ENCODE data around the gene LDLRAD2.
"Not testable (repeated sequence)": the region's sequence is repeated elsewhere in the genome, so short reads cannot be mapped to it uniquely, and the experiment has no call there.

LDLRAD2 gene

DNA sequence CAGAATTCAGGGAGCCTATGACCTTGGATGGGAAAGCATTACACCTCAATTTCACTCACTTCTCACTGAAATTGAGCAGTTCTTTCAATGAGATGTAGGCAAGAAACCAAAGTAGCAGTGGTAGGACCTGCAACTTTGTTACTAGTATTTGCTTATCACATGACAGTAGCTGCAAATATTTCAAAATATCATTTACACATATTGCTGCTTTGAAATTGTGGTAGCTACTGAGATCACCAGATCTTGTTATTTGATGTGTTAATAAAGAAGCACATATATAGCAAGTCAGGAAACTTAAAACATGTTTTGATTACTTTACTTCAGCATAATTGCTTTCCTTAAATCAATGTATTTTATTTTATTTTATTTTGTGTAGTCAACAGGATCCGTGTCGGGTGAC lies 12.9 kb downstream of the LDLRAD2 start:
- DNase-seq (ENCODE audit: low spot score): no peak

DNA sequence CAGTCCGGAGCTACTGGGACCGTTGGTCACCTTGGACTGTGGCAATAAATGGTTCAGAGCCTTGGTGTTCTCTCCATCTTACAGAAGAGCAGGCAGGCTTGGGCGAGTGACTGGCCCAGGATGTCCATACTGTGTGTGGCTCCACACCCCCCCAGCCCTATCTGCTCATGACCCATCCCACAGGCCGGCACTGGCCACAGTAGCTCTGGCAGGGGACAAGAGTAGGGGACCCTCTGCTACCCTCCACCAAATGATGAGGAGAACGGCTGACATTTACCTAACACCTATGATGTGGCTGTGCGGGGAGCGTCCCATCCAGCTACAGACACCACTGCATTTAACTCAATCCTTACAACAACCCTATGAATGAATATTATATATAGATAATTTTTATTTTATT lies 13.3 kb downstream of the LDLRAD2 start:
- DNase-seq (ENCODE audit: low spot score): no peak

DNA sequence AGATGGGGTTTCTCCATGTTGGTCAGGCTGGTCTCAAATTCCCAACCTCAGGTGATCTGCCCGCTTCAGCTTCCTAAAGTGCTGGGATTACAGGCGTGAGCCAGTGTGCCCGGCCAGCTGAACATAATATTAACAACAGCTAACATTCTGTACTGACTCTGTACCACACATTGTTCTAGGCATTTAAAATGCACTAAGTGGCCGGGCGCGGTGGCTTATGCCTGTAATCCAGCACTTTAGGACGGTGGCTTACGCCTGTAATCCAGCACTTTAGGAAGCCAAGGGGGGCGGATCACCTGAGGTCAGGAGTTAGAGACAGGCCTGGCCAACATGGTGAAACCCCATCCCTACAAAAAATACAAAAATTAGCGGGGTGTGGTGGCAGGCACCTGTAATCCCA lies 14.6 kb downstream of the LDLRAD2 start:
- not testable (repeated sequence) for DNase-seq (ENCODE audit: low spot score)

DNA sequence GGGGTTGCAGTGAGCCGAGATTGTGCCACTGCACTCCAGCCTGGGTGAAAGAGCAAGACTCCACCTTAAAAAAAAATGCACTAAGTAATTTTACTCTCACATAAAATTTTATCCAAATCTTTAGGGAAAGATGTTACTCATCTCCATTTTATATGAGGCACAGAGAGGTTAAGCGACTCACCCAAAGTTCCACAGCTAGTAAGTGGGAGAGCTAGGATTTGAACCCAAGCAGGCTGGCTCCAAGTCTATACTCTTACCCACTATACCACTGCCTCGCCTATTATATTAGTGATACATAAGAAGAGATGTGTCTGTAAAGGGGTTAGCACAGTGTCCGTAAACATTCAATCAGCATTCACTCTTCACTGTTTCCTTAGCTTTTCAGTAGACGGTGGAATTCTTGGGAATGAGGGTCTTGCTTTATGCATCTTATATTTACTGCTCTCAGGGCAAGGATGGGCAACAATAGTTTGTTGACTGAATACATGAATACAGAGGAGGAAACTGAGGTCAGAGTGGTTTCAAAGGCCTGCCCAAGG lies 15.1 kb downstream of the LDLRAD2 start:
- no peak for DNase-seq (ENCODE audit: low spot score)

DNA sequence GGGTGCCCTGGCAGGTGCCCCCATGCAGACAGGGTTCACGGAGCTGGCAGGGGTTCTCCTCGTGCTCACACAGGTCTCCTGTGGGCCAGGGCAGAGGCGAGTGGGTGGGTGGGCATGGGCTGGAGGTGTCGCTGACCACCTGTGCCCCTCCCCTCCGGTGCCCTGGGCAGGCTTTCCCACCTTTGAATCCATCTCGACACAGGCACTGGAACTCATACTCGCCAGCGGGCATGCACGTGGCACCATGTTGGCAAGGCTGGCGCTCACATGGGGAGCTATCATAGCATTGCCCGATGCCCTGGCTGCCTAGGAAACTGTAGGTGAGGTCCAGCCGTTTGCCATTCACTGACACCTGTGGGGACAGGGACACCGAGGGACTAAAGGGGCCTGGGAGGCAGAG lies 16.0 kb downstream of the LDLRAD2 start:
- DNase-seq (ENCODE audit: low spot score): no peak

DNA sequence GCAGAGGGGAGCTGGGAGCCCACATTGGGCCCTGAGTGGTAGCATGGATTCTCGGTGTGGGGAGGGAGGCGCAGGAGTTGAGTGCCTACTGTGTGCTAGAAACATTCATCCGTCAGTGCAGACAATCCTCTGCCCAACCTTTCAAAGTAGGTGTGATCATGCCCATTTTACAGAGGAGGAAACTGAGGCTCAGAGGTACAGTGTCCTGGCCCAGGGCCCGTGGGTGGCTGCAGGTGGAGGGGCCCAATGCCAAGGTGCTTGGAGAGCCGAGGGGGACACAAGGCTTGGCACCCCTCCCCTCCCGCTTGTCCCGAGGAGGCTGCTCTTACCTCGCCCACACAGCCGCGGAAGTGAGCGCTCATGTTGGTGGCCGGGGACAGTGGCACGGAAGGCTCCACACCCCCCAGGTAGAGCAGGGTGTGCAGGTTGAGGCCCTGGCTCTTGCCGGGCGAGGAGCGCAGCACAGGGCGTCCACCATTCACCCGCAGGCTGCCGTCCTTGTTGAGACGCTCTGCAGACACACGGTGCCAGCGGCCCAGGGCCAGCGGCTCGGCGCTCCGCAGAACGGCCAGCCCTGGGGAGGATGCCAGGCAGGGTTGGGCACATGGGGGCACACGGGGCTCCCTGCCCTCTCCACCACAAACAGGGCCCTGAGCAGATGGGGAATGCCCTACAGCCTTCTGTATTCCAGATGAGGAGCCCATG lies 16.6 kb downstream of the LDLRAD2 start:
- DNase-seq (ENCODE audit: low spot score): no peak

DNA sequence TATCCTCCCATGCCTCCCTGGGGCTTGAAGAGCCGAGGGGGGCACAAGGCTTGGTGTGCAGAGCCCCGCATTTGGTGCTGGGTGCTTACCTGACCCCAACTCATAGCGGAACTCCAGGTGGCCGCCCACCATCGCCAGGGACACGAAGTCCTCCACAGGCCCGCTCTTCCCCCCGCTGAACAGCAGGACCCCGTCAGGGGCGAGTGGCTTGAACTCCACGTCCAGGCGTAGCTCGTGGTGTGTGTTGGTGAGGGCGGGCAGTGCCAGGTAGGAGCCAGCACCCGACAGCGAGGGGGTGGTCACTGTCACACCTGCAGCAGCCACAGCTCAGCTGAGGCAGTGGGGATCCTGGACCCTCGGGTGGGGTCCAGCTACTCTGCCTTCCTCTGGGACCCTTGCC lies 17.2 kb downstream of the LDLRAD2 start:
- no peak for DNase-seq (ENCODE audit: low spot score)

DNA sequence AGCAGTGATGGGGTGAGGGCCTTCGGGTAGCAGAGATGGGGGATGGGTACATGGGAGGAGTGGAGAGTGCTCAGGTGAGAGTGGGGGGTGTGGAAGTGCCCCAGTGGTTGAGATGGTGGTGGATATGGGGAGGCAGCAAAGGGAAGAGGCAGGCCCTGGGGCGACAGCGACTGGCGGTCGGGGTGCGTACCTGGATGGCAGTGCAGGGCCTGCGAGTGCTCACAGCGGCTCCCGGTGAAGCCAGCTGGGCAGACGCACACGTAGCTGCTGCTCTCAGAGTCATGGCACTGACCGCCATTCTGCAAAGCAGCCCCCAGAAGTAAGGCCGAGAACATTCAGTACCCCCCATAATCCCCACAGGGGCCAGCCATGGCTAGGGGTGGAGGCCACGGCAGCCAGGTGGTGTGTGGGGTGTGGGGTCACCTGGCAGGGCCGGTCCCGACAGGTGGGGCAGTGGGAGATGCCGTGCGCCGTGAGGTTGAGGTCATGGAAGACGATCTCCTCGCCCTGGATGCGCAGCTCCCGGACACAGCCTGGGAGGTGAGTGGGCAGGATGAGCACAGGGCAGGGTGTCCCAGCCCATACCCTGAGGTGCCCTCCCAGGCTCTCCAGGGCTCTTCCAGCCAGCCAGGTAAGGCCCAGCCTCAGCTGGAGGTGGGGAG lies 18.9 kb downstream of the LDLRAD2 start:
- DNase-seq (ENCODE audit: low spot score): no peak

DNA sequence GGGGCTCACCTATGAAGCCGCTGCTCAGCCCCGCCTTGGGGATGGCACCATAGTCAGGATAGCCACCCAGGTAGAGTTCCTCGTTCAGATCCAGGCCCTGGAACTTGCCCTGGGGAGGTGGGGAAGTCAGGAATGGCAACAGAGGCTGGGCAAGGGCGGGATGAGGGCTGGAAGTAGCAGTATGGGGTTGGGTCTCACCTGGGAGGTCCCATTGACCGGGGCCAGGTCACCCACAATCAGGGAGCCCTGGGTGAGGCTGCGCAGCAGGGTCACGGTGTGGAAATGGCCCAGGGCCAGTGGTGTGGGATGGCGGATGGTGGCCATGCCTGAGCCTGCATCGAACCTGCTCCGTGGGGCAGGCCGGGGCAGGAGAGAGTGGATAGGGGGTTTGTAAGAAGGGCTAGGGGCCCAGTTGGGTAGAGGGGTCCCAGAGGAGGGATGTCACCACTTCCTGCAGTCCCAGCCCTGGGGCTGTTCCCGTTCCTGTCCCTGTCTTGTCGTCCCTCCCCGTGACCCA lies 19.4 kb downstream of the LDLRAD2 start:
- no peak for DNase-seq (ENCODE audit: low spot score)

DNA sequence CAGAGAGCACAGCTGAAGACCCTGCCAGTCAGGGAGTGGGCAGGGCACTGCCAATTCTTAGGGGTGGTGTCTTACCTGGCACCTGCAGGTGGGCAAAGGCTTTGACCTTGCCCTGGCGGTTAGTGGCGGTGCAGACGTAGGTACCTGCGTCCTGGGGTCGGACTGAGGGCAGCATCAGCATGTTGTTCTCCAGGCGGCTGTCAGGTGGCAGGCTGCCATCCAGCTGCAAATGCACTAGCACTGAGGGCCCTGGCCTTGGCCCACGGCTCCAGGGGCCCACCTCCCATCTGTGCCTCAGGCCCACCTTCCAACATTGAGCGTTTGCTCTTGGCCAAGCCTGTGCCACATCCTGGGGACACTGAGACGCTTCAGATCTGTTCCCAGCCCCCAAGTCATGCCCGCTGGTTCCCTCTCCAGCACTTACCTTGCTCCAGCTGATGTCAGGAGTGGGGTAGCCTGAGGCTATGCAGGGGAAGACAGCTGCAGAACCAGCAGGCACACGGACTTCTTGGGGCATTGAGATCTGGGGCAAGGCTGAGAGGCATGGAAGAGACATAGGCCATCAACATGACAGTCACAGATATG lies 21.4 kb downstream of the LDLRAD2 start:
- DNase-seq (ENCODE audit: low spot score): no peak

DNA sequence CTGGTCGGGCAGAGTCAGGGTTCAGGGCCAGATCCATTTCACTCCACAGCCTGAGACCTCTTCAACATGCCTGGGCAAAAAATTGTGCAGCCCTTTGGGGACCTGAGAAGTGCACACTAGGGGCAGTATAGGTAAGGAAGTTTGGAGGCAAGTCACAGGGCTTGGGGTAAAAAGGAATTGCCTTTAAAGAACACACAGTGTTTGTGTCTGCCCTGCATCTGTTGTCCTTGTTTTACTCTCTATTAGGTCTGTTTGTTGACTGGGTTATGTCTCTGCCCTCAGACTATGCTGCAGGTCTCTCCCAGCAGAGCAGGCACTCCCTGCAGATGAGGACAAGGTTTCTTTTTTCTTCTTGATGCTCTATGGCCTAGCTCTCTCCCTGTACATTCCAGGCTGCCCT lies 22.0 kb downstream of the LDLRAD2 start:
- no peak for DNase-seq (ENCODE audit: low spot score)

DNA sequence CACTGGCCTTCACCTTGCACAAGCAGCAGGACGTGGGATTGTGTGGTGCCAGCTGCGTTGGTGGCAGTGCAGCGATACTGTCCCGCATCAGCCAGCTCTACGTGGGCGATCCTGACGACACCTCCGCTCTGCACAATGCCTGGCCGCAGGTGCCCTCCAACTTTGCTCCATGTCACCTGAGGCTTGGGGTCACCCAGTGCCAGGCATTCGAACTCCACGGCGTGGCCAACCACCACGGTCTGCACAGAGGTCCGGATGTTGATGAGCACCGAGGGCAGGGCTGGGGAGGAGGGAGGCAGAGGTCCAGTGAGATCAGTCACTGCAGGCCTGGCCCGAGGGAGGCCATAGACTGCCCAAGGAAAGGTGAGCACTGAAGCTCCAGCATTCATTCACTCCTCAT lies 22.6 kb downstream of the LDLRAD2 start:
- DNase-seq (ENCODE audit: low spot score): no peak

DNA sequence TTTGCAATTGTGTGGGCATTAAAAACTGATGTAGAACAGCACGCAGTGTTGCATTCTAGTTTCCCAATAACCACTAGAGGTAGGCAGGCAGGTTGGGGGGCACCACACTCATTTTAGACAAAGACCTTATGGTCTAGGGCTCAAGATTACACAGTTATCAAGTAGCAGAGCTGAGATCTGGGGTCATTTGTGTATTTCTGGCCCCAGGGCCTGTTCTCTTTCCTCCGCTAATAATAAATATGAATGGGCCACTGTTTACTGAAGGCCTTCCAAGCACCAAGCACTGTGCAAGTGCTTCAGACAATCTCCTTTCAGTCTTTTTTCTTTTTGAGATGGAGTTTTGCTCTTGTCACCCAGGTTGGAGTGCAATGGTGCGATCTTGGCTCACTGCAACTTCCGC lies 23.9 kb downstream of the LDLRAD2 start:
- DNase-seq (ENCODE audit: low spot score): no peak

DNA sequence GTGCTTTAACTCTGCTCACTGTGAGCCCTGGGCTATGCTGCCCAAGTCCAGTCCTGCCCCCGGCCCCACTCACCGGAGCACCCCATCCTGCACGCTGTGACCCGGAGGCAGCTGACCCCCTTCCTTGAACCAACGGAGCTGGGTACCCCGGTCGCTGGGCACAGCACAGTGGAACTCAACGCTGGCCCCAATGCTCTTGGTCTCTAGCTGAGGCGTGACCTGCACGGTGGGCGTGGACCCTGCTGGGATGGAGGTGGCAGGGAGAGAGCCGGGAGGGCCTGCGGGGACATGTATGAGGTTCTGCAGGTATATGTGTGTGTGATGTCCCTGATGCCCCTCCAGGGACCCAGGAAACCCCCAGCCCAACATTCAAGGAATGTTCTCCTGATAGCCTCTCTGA lies 24.7 kb downstream of the LDLRAD2 start:
- no peak for DNase-seq (ENCODE audit: low spot score)

DNA sequence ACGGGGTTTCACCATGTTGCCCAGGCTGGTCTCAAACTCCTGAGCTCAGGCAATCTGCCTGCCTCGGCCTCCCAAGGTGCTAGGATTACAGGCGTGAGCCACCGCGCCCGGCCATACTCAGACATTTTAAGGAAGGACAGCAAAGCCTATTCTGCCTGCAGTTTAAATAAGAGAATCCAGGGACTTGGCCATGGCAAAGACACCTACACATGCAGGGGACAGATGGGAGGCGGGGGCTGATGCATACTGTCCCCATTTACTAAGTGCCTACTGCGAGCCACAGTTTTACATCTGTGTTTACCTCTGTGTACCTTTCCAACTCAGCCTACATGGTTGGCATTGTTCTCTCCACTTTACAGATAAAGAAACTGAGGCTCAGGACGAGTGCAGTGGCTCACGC lies 25.4 kb downstream of the LDLRAD2 start:
- no peak for DNase-seq (ENCODE audit: low spot score)

DNA sequence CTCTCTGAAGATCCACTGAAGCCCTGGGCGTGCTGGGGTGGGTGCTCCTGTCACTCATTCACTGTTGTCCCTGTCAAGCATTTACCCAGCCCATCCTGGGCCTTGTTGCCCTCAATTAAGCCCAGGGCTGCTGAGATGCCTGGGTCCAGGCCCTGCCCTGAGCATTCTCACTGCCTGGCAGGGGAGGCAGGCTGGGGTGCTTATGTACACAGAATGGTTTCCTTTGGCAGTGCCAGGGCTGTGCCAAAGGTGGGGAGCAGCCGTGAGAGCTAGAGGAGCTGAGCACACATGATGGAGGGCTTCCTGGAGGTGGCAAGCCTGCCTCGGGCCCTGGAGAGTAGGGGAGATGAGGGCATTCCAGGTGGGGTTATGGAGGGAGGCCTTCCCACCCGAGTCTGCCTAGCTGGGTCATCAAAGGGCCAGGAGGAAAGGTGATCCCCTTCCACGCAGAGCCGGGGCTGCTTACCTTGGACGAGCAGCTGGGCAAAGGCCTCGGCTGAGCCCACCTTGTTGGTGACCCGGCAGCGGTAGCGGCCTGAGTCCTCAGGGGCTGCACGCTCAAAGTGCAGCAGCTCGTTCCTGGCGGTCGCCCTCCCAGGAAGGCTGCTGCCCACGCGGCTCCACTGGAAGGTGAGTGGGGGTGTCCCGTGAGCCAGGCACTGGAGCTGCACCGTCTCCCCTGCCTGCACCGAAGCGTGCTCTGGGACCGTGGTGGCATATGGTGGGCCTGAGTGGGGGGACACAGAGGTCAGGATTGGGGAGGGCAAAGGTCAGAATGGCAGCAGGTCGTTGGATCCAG lies 26.5 kb downstream of the LDLRAD2 start:
- no peak for DNase-seq (ENCODE audit: low spot score)

DNA sequence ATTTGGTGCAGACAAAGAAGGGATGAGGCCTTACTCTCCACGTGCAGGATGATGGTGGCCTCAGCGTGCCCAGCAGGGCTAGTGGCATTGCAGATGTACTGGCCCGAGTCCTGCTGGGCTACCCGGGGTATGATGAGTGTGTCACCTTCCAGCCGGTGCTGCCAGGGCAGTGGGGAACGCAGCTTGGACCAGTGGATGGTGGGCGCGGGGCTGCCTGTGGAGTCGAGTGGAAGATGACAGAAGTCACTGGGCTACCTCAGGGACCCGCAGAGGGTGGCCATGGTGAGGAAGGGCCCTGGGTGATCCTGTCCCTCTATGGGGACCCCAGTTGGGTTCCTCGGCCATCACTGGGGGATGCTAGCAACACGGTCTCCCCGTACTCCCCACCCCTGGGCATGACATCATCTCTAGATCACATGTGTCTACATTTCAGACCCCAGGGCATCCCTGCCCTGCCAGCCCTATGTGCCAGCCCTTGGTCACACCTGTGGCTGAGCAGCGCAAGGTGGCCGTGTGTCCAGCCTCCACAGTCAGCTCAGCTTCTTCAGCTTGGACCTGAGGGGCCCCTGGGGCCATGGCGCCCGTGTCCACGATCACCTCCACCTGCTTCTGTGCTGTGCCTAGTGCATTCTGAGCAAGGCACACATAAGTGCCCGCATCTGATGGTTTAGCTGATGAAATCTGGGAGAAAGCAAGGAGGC lies 27.4 kb downstream of the LDLRAD2 start:
- DNase-seq (ENCODE audit: low spot score): no peak

DNA sequence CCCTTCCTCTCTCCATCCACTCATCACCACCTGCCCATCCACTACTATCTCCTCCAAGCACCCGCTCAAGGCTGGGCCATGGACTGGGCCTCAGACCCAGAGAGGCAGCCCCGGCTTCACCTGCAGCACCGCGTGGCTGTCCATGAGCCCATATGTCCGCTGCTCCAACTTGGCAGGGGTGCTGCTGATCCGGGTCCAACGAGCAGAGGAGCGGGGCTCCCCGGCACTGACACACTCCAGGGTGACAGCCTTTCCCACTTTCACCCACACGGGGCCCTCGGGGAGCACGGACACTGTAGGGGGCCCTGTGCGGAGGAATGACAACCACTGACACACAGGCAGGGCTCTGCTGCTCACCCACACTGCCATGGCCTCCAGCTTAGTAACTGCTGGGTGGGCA lies 28.9 kb downstream of the LDLRAD2 start:
- DNase-seq (ENCODE audit: low spot score): no peak

DNA sequence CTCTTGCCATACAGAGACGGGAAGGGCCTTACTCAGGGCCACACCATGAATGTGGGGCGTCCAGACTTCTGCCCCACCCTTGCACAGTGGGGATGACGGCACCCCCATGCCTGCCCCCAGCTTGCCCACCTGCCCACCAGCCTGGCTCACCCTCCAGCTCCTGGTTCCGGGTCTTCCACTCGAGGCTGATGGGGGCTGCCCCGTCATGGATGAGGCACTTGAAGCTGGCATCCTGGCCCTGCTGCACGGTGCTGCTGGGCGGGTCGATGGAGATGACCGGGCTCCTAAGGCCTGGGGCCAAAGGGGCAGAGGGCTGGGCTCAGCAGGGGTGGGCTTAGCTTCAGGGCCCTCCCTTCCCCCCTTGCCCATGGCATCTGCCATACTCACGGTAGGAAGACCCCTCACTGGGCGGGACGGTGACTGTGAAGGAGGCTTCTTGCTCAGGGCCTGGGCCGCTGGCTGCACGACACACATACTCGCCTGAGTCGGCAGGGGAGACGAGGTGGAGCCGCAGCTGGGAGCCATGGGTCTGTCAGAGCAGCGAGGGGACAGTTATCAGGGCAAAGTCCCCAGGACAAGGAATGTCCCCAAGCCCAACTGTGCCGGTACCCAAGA lies 29.9 kb downstream of the LDLRAD2 start:
- no peak for DNase-seq (ENCODE audit: low spot score)

DNA sequence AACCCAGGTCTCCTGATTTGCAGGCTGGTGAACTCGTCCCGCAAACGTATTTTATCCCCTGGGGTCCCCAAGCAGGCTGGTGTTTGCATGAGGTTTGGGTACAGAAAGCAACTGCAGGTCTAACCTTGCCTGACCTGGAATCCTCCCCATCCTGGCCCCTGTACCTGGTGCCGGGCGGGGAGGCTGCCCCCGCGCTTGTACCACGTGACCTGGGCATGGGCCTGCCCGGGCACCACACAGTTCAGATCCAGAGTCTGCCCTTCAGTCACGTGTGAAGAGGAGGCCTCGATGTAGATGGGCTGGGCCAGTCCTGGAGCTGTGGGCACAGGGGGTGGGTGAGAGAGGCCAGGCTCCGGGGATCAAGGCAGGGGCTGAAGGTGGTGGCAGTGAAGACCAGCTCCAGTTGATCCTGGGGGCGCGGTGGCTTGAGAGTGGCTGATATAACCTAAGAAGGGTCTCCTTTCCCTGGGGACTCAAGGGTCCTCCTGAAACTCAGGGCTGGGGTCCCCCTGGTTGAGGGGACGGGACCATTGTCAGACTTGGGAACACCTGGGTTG lies 30.6 kb downstream of the LDLRAD2 start:
- no peak for DNase-seq (ENCODE audit: low spot score)

DNA sequence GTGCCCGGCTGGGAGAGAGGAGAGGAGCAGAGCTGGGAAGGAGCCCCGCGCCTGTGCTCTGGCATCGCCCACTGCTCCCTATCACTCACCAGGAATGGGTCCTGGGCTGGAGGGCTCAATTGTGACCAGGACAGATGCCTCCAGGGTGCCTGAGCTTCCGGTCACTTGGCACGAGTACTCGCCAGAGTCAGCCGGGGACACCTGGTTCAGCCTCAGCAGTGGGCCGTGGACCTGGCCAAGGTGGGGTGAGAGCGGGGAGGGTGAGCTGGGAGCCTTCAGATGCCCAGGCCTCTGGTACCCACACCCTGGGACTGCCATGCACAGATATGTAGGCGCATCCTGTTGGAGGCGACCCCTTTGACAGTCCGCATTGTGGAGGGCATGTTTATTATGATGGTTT lies 31.1 kb downstream of the LDLRAD2 start:
- no peak for DNase-seq (ENCODE audit: low spot score)
